ENCODE data around the gene FIBP.

Gene FIBP

GRCh38 chr11:65888163-65888814, at the start of gene FIBP:
Gene FIBP, minus strand, starts transcription at chr11:65888471. Its CDS starts 53 bp downstream, at chr11:65888418.
- Histone ChIP-seq H3K27me3 (ENCODE audit: control insufficient read depth in 2 of 2, insufficient read depth in 2 of 2, low read length in 2 of 2) (no peaks in the 10 kb centered on the region), H3K4me3 (ENCODE audit: low read length in 2 of 2) (peak within 1 kb of the TSS; percentile 85 to 90), H3K9ac (ENCODE audit: low read depth in 1 of 2, low read length in 2 of 2) (peak within 1 kb of the TSS; percentile 87 to 94), H3K4me1 (ENCODE audit: control insufficient read depth in 2 of 2, insufficient read depth in 2 of 2, low read length in 2 of 2) (peaks cover 47 to 48% of the 10 kb centered on the region in 2 donors), H3K9me3 (ENCODE audit: control insufficient read depth in 2 of 2, low read length in 2 of 2) (no peaks in the 10 kb centered on the region), H3K27ac (ENCODE audit: low read depth in 2 of 2, low read length in 2 of 2) (peak within 1 kb of the TSS; percentile 91 to 95), H3K36me3 (ENCODE audit: control insufficient read depth in 2 of 2, insufficient read depth in 2 of 2, low read length in 2 of 2) (peaks cover 9 to 21% of the 10 kb centered on the region in 2 donors)

- peaks cover 3% of the 10 kb centered on the region in 2 donors for H3K27me3 ChIP-seq (ENCODE audit: control insufficient read depth in 2 of 2, insufficient read depth in 2 of 2, low read length in 2 of 2)
- H3K27ac ChIP-seq (ENCODE audit: low read depth in 2 of 2, low read length in 2 of 2): no peak overlapping the region
- no peaks in the 10 kb centered on the region for H3K4me1 ChIP-seq (ENCODE audit: control insufficient read depth in 2 of 2, insufficient read depth in 2 of 2, low read length in 2 of 2)
- H3K4me3 ChIP-seq (ENCODE audit: low read length in 2 of 2): no peak overlapping the region
- H3K9me3 ChIP-seq (ENCODE audit: control insufficient read depth in 2 of 2, low read length in 2 of 2): no peaks in the 10 kb centered on the region
- H3K36me3 ChIP-seq (ENCODE audit: control insufficient read depth in 2 of 2, insufficient read depth in 2 of 2, low read length in 2 of 2): no peaks in the 10 kb centered on the region
- no peak overlapping the region for H3K9ac ChIP-seq (ENCODE audit: low read depth in 1 of 2, low read length in 2 of 2)
Measured at GRCh38 chr11:65937766-65938165, 49.5 kb upstream of the FIBP start.

GRCh38 chr11:65934014-65934413, 45.7 kb upstream of the FIBP start:
- H3K9me3 ChIP-seq (ENCODE audit: control insufficient read depth in 2 of 2, low read length in 2 of 2): no peaks in the 10 kb centered on the region
- no peaks in the 10 kb centered on the region for H3K36me3 ChIP-seq (ENCODE audit: control insufficient read depth in 2 of 2, insufficient read depth in 2 of 2, low read length in 2 of 2)
- H3K27me3 ChIP-seq (ENCODE audit: control insufficient read depth in 2 of 2, insufficient read depth in 2 of 2, low read length in 2 of 2): no peaks in the 10 kb centered on the region
- no peak overlapping the region for H3K27ac ChIP-seq (ENCODE audit: low read depth in 2 of 2, low read length in 2 of 2)
- H3K4me3 ChIP-seq (ENCODE audit: low read length in 2 of 2): no peak overlapping the region
- H3K9ac ChIP-seq (ENCODE audit: low read depth in 1 of 2, low read length in 2 of 2): no peak overlapping the region
- no peaks in the 10 kb centered on the region for H3K4me1 ChIP-seq (ENCODE audit: control insufficient read depth in 2 of 2, insufficient read depth in 2 of 2, low read length in 2 of 2)

- H3K9me3 ChIP-seq (ENCODE audit: control insufficient read depth in 2 of 2, low read length in 2 of 2): no peaks in the 10 kb centered on the region
- no peak overlapping the region for H3K27ac ChIP-seq (ENCODE audit: low read depth in 2 of 2, low read length in 2 of 2)
- H3K36me3 ChIP-seq (ENCODE audit: control insufficient read depth in 2 of 2, insufficient read depth in 2 of 2, low read length in 2 of 2): no peaks in the 10 kb centered on the region
- H3K9ac ChIP-seq (ENCODE audit: low read depth in 1 of 2, low read length in 2 of 2): no peak overlapping the region
- H3K27me3 ChIP-seq (ENCODE audit: control insufficient read depth in 2 of 2, insufficient read depth in 2 of 2, low read length in 2 of 2): no peaks in the 10 kb centered on the region
- H3K4me1 ChIP-seq (ENCODE audit: control insufficient read depth in 2 of 2, insufficient read depth in 2 of 2, low read length in 2 of 2): peaks cover 0 to 7% of the 10 kb centered on the region in 2 donors
- no peak overlapping the region for H3K4me3 ChIP-seq (ENCODE audit: low read length in 2 of 2)
Measured at GRCh38 chr11:65932558-65932919, 44.3 kb upstream of the FIBP start.

- H3K4me3 ChIP-seq (ENCODE audit: low read length in 2 of 2): no peak overlapping the region
- no peaks in the 10 kb centered on the region for H3K36me3 ChIP-seq (ENCODE audit: control insufficient read depth in 2 of 2, insufficient read depth in 2 of 2, low read length in 2 of 2)
- H3K9me3 ChIP-seq (ENCODE audit: control insufficient read depth in 2 of 2, low read length in 2 of 2): no peaks in the 10 kb centered on the region
- H3K4me1 ChIP-seq (ENCODE audit: control insufficient read depth in 2 of 2, insufficient read depth in 2 of 2, low read length in 2 of 2): peaks cover 0 to 9% of the 10 kb centered on the region in 2 donors
- no peak overlapping the region for H3K9ac ChIP-seq (ENCODE audit: low read depth in 1 of 2, low read length in 2 of 2)
- H3K27me3 ChIP-seq (ENCODE audit: control insufficient read depth in 2 of 2, insufficient read depth in 2 of 2, low read length in 2 of 2): no peaks in the 10 kb centered on the region
- no peak overlapping the region for H3K27ac ChIP-seq (ENCODE audit: low read depth in 2 of 2, low read length in 2 of 2)
Measured at GRCh38 chr11:65931773-65932557, 43.7 kb upstream of the FIBP start.

- peaks cover 0 to 9% of the 10 kb centered on the region in 2 donors for H3K4me1 ChIP-seq (ENCODE audit: control insufficient read depth in 2 of 2, insufficient read depth in 2 of 2, low read length in 2 of 2)
- peak overlapping the region in 1 of 2 donors; percentile 6 for H3K27ac ChIP-seq (ENCODE audit: low read depth in 2 of 2, low read length in 2 of 2)
- no peak overlapping the region for H3K4me3 ChIP-seq (ENCODE audit: low read length in 2 of 2)
- no peaks in the 10 kb centered on the region for H3K36me3 ChIP-seq (ENCODE audit: control insufficient read depth in 2 of 2, insufficient read depth in 2 of 2, low read length in 2 of 2)
- no peaks in the 10 kb centered on the region for H3K27me3 ChIP-seq (ENCODE audit: control insufficient read depth in 2 of 2, insufficient read depth in 2 of 2, low read length in 2 of 2)
- H3K9ac ChIP-seq (ENCODE audit: low read depth in 1 of 2, low read length in 2 of 2): no peak overlapping the region
- H3K9me3 ChIP-seq (ENCODE audit: control insufficient read depth in 2 of 2, low read length in 2 of 2): no peaks in the 10 kb centered on the region
Measured at GRCh38 chr11:65928667-65929066, 40.4 kb upstream of the FIBP start.

GRCh38 chr11:65927904-65928397, 39.7 kb upstream of the FIBP start:
- Histone ChIP-seq H3K36me3 (ENCODE audit: control insufficient read depth in 2 of 2, insufficient read depth in 2 of 2, low read length in 2 of 2) (no peaks in the 10 kb centered on the region), H3K9me3 (ENCODE audit: control insufficient read depth in 2 of 2, low read length in 2 of 2) (no peaks in the 10 kb centered on the region), H3K27me3 (ENCODE audit: control insufficient read depth in 2 of 2, insufficient read depth in 2 of 2, low read length in 2 of 2) (no peaks in the 10 kb centered on the region), H3K27ac (ENCODE audit: low read depth in 2 of 2, low read length in 2 of 2) (peak overlapping the region in 1 of 2 donors; percentile 87), H3K4me1 (ENCODE audit: control insufficient read depth in 2 of 2, insufficient read depth in 2 of 2, low read length in 2 of 2) (peaks cover 0 to 9% of the 10 kb centered on the region in 2 donors), H3K9ac (ENCODE audit: low read depth in 1 of 2, low read length in 2 of 2) (peak overlapping the region in 1 of 2 donors; percentile 38), H3K4me3 (ENCODE audit: low read length in 2 of 2) (peak overlapping the region; percentile 15 to 48)

GRCh38 chr11:65925397-65925796, 37.1 kb upstream of the FIBP start:
- Histone ChIP-seq H3K9me3 (ENCODE audit: control insufficient read depth in 2 of 2, low read length in 2 of 2) (no peaks in the 10 kb centered on the region), H3K4me1 (ENCODE audit: control insufficient read depth in 2 of 2, insufficient read depth in 2 of 2, low read length in 2 of 2) (peaks cover 6 to 14% of the 10 kb centered on the region in 2 donors), H3K9ac (ENCODE audit: low read depth in 1 of 2, low read length in 2 of 2) (no peak overlapping the region)

GRCh38 chr11:65922565-65922964, 34.3 kb upstream of the FIBP start:
- Histone ChIP-seq H3K4me3 (ENCODE audit: low read length in 2 of 2) (no peak overlapping the region), H3K4me1 (ENCODE audit: control insufficient read depth in 2 of 2, insufficient read depth in 2 of 2, low read length in 2 of 2) (peaks cover 20% of the 10 kb centered on the region in 2 donors), H3K36me3 (ENCODE audit: control insufficient read depth in 2 of 2, insufficient read depth in 2 of 2, low read length in 2 of 2) (peaks cover 8 to 10% of the 10 kb centered on the region in 2 donors), H3K27ac (ENCODE audit: low read depth in 2 of 2, low read length in 2 of 2) (no peak overlapping the region), H3K9me3 (ENCODE audit: control insufficient read depth in 2 of 2, low read length in 2 of 2) (no peaks in the 10 kb centered on the region), H3K27me3 (ENCODE audit: control insufficient read depth in 2 of 2, insufficient read depth in 2 of 2, low read length in 2 of 2) (no peaks in the 10 kb centered on the region), H3K9ac (ENCODE audit: low read depth in 1 of 2, low read length in 2 of 2) (no peak overlapping the region)

More at GRCh38 chr11:65925397-65925796, 37.1 kb upstream of the FIBP start:
- no peak overlapping the region for H3K4me3 ChIP-seq (ENCODE audit: low read length in 2 of 2)
- H3K27ac ChIP-seq (ENCODE audit: low read depth in 2 of 2, low read length in 2 of 2): no peak overlapping the region
- no peaks in the 10 kb centered on the region for H3K27me3 ChIP-seq (ENCODE audit: control insufficient read depth in 2 of 2, insufficient read depth in 2 of 2, low read length in 2 of 2)
- H3K36me3 ChIP-seq (ENCODE audit: control insufficient read depth in 2 of 2, insufficient read depth in 2 of 2, low read length in 2 of 2): peaks cover 8 to 10% of the 10 kb centered on the region in 2 donors

- Histone ChIP-seq H3K4me1 (ENCODE audit: control insufficient read depth in 2 of 2, insufficient read depth in 2 of 2, low read length in 2 of 2) (peaks cover 25 to 27% of the 10 kb centered on the region in 2 donors), H3K9me3 (ENCODE audit: control insufficient read depth in 2 of 2, low read length in 2 of 2) (no peaks in the 10 kb centered on the region), H3K27me3 (ENCODE audit: control insufficient read depth in 2 of 2, insufficient read depth in 2 of 2, low read length in 2 of 2) (no peaks in the 10 kb centered on the region), H3K9ac (ENCODE audit: low read depth in 1 of 2, low read length in 2 of 2) (no peak overlapping the region), H3K4me3 (ENCODE audit: low read length in 2 of 2) (no peak overlapping the region), H3K36me3 (ENCODE audit: control insufficient read depth in 2 of 2, insufficient read depth in 2 of 2, low read length in 2 of 2) (peaks cover 8 to 10% of the 10 kb centered on the region in 2 donors), H3K27ac (ENCODE audit: low read depth in 2 of 2, low read length in 2 of 2) (no peak overlapping the region)
Measured at GRCh38 chr11:65921876-65922275, 33.6 kb upstream of the FIBP start.

Measured in mucosa of rectum (tissue), 2 donors.